CD4-positive, alpha-beta T cell treated with Interleukin-15 for 4 hours (primary cell): ENCODE results near the gene SMC4.

ENCODE experiments used
- DNase-seq: peaks from one replicate; pipeline ENCODE4 v3.0.0-alpha.2; 2020; ENCODE audit warnings: low spot score

Gene SMC4

DNA sequence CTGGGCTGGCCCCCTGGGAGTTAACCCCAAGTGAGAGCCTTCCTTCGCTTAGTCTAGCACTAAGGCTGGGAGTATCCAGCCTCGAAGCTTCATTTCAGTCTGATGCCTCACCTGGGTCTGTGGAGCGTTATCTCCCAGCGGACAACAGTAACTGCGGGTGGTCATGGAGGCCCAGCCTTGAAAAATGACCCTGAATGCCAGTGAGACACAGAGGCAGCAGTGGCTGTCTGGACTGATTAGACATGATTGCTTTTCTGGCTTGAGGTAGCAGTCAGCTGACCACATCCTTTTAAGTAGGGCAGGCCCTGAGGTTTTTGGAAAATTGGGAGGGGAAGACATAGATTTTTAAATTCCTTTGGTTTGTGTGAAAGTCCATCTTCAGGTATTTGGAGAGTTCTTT, 78.3 kb downstream of the SMC4 start:
- DNase-seq, result no peak

DNA sequence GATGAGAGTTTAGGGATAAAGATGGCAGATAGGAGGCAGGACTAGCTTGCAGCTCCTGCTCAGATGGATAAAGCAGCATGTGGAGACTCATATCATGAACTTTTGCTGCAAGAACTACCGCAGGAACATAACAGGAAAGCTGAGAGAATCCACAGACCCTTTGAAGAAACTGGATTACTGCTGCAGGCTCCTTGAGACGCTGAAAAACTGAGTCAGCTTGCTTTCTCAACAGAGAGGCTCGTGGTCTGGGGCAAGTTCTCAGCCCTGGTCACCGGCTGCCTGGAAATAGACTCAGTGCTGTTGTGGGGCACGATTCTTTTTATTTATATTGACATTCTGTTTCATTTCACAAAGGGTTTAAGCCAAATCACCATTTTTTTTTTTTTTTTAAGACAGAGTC, 78.9 kb downstream of the SMC4 start:
- no peak for DNase-seq

- no peak for DNase-seq
Observed at GRCh38 chr3:160479376-160479775, 79.9 kb downstream of the SMC4 start.

DNA sequence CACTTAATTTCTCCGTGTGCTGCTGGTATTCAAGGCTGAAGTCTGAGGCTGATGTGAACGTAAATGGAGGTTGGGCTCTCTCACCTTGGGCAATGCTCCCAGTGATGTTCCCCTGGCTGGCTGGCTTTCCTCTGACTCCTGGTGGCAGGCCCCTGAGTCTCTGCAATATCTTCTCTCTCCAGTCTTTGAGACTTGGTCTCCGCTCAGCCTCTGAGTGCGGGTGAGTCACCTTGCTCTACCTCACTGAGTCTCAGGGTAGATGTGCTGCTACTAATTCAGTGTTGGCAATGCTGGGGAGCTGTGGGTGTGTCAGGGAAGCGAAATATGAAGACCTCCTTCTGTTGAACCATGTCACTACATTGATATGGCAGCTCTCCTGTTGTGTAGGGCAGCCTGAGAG, 81.5 kb downstream of the SMC4 start:
- DNase-seq, result no peak

- DNase-seq, result no peak
Observed at GRCh38 chr3:160481856-160482255, 82.4 kb downstream of the SMC4 start.

GRCh38 chr3:160482796-160483195, 83.3 kb downstream of the SMC4 start:
- DNase-seq, result no peak
